Brain microvascular endothelial cell (primary cell): Measurements from ENCODE around the gene MARK1.
"Not testable (repeated sequence)": the region's sequence is repeated elsewhere in the genome, so short reads cannot be mapped to it uniquely, and the experiment has no call there.

Source experiments
- DNase-seq: peaks from one replicate; pipeline ENCODE4 v3.0.0-alpha.2; 2020
- H3K27ac ChIP-seq: fragments of 250-450 bp; sonication (Bioruptor Pico); 2 replicates; pipeline ENCODE4 v1.5.1; 2020; ENCODE audit warnings: mild to moderate bottlenecking, moderate library complexity
- H3K27me3 ChIP-seq: fragments of 250-450 bp; sonication (Bioruptor Pico); replicated peaks from 2 replicates; pipeline ENCODE4 v1.5.1; 2020; ENCODE audit warnings: mild to moderate bottlenecking
- H3K36me3 ChIP-seq: fragments of 250-450 bp; sonication (Bioruptor Pico); replicated peaks from 2 replicates; pipeline ENCODE4 v1.5.1; 2020; ENCODE audit warnings: mild to moderate bottlenecking
- H3K4me3 ChIP-seq: 2 replicates; pipeline ENCODE4 v1.5.1; 2011; ENCODE audit warnings: low read depth, mild to moderate bottlenecking, control low read depth, low read length, moderate library complexity
- in situ Hi-C: cut with HindIII; loops from 2 replicates; pipeline ENCODE4 v1.10.0; 2017; ENCODE audit warnings: low sequenced_read_pairs, low pct_ligation_motif_present
- TF ChIP-seq, protein P1 (sequence below): IDR thresholded peaks from 2 replicates; pipeline ENCODE4 v1.5.1; 2011; ENCODE audit warnings: low read depth, mild to moderate bottlenecking, moderate library complexity, low read length, control low read depth, inconsistent platforms; ENCODE audit errors: missing control alignments

Gene MARK1

DNA sequence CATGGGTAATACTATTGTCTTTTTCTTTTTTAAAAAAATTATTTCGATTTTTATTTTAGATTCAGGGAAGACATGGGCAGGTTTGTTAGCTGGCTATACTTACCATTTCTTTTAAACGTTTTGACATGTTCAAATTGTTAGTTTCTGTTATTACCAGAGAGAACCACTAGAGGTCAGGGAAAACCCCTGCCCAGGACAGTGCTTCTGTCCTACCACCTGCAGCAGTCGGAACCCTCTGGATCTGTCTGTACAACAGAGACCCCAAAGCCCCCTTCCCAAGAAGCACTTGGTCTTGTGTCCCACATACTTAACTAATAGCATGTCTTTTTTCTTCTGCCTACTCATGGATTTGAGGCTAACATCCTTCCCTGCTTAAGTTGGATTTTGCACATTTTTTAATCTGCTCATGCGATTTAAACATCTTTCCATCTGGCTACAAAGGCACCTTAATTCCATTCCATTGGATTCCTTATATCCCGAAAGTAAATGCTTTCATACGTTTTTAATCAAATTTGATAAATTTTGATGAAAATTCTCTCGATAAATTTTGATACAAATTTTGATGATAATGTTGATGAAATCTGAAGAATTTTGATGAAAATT is 152.2 kb downstream of the MARK1 start:
- DNase-seq: no peak
- in situ Hi-C loops: no loop called here
- H3K27me3 ChIP-seq: no peaks in the 10 kb centered on the region
- TF ChIP-seq, protein P1, sequence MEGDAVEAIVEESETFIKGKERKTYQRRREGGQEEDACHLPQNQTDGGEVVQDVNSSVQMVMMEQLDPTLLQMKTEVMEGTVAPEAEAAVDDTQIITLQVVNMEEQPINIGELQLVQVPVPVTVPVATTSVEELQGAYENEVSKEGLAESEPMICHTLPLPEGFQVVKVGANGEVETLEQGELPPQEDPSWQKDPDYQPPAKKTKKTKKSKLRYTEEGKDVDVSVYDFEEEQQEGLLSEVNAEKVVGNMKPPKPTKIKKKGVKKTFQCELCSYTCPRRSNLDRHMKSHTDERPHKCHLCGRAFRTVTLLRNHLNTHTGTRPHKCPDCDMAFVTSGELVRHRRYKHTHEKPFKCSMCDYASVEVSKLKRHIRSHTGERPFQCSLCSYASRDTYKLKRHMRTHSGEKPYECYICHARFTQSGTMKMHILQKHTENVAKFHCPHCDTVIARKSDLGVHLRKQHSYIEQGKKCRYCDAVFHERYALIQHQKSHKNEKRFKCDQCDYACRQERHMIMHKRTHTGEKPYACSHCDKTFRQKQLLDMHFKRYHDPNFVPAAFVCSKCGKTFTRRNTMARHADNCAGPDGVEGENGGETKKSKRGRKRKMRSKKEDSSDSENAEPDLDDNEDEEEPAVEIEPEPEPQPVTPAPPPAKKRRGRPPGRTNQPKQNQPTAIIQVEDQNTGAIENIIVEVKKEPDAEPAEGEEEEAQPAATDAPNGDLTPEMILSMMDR: peak; percentile 84
- no peak overlapping the region for H3K4me3 ChIP-seq
- H3K36me3 ChIP-seq: no peaks in the 10 kb centered on the region
- H3K27ac ChIP-seq: no peak overlapping the region

DNA sequence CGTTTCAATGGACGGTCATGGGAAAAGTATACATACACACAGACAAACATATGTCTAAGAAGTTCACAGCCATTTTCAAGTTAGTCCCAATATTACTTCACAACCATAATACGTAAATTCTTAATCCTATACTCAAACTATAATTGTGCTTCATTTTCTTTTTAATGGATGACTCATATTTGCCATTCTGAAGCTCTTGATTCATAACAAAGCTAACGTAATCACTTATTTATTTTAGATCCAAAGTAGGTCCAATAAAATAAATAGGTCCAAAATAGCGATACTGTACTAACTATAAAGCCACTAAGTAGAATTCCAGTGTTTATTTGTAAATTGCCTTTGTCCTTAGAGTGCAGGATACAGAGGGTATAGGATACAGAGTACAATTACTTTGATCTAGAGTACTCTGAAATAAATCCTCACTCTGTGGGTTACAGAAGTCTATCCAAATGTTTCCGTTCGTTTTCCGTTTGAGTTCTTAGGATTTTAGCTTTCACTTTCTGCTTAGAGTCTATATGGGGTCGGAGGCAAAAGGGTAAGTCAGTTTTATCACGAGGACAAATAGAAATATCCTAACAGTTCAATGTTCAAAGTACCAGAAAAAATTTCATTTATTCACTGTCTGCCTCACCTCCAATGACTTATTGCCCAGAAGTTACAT is 153.4 kb downstream of the MARK1 start:
- Histone ChIP-seq H3K27ac (no peak overlapping the region), H3K27me3 (no peaks in the 10 kb centered on the region), H3K36me3 (no peaks in the 10 kb centered on the region), H3K4me3 (no peak overlapping the region)
- TF ChIP-seq, protein P1: no peak
- in situ Hi-C loops: no loop called here
- DNase-seq: no peak

DNA sequence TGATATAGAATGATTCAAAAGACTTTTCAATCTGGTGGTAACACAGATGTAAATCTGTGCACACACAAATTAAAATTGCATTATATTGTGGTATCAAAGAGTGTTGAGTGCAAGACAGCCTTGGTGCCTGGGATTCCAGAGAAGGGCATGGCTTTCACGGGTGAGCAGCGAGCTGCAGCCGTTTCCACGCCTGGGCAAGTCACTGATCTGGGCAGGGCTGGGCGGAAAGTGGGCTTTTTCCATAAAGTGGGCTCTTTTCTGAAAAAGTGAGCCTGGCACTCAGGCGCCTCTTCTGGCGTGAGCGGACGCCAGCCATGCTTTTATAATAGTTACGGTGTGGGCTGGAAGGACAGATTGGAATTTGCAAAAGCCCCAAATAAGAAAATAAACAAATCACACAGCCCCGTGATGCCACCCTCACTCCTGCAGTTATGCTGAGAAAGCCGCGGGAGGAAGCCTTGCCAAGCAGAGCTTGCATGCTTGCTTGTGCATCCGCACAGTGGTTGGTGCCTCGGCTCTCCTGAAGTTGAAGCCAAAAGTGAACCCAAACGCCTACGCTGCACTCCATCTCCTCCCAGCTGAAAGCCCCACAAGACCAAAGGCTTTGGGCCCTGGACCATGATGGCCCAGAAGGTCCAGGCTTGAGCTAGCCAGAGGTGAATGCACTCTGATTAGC is 155.1 kb downstream of the MARK1 start:
- Histone ChIP-seq H3K4me3 (no peak overlapping the region), H3K27me3 (no peaks in the 10 kb centered on the region), H3K36me3 (no peaks in the 10 kb centered on the region), H3K27ac (no peak overlapping the region)
- TF ChIP-seq, protein P1: no peak
- in situ Hi-C loops: no loop called here
- DNase-seq: no peak

DNA sequence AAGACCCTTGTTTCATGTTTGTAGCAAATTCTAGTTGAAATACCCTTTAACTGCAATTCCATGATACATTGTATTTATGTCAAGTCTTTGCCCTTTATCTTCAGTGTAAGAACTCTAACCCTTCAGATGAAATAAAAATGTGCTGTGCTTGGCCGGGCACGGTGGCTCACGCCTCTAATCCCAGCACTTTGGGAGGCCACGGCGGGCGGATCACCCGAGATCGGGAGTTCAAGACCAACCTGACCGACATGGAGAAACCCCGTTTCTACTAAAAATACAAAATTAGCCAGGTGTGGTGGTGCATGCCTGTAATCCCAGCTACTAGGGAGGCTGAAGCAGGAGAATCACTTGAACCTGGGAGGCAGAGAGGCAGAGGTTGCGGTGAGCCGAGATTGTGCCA is 155.8 kb downstream of the MARK1 start:
- H3K27me3 ChIP-seq, H3K27ac ChIP-seq, H3K4me3 ChIP-seq, DNase-seq, H3K36me3 ChIP-seq, in situ Hi-C loops: not testable (repeated sequence)

DNA sequence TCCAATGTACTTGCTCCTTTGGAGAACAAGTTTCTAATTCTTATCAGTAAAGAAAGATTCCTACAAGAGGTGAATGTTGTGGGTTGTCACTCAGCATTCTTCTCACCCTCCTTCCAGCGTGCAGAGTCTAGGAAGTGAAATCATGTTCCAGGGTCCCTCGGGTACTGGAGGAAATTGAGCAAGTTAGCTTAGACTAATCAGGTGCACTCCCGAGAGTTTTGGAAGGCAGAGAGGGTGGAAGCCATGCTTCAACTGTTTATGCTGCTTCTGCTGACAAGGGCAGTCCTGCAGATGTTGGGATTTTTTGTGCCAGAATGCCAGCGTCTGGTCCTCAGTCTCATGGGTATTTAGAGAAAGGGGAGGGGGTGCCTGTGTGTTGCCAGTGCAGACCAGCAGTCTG is 157.0 kb downstream of the MARK1 start:
- no peak overlapping the region for H3K4me3 ChIP-seq
- no peak for DNase-seq
- H3K27me3 ChIP-seq: no peaks in the 10 kb centered on the region
- TF ChIP-seq, protein P1: no peak
- in situ Hi-C loops: no loop called here
- no peaks in the 10 kb centered on the region for H3K36me3 ChIP-seq
- no peak overlapping the region for H3K27ac ChIP-seq

DNA sequence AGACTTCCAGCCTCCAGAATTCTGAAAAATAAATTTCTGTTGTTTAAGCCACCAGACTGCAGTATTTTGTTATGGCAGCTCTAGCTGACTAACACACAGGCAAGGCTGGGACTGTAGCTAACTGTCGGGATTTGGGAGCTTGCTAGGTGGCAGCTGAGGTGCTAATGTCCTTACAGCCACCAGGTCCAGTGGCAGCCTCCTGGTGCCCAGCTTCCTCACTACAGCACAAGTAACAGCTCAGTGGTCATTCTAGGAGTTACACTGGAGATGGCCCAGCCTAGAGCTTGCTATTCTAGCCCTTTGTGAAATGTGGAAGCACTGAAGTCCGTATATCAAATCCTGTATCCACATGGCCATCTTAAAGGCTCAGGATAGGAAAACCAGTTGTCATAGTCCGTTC is 157.9 kb downstream of the MARK1 start:
- no peak for DNase-seq
- Histone ChIP-seq H3K27ac (no peak overlapping the region), H3K27me3 (peaks cover 3% of the 10 kb centered on the region), H3K36me3 (no peaks in the 10 kb centered on the region), H3K4me3 (no peak overlapping the region)
- in situ Hi-C loops: no loop called here
- TF ChIP-seq, protein P1: peak; percentile 24
